Retinal pigment epithelial cell (primary cell): ENCODE data around the gene FXR1.

Experiments used
- DNase-seq: peaks from one replicate; pipeline ENCODE4 v3.0.0-alpha.2; 2010; ENCODE audit warnings: low read depth
- H3K4me3 ChIP-seq: 2 replicates; pipeline ENCODE4 v1.5.1; 2011; ENCODE audit warnings: mild to moderate bottlenecking, low read length, control low read depth, moderate library complexity
- TF ChIP-seq, protein P1 (sequence below): conservative IDR thresholded peaks from 2 replicates; pipeline ENCODE4 v1.5.1; 2011; ENCODE audit warnings: low read depth, low read length, control low read depth, inconsistent platforms

FXR1 gene

DNA sequence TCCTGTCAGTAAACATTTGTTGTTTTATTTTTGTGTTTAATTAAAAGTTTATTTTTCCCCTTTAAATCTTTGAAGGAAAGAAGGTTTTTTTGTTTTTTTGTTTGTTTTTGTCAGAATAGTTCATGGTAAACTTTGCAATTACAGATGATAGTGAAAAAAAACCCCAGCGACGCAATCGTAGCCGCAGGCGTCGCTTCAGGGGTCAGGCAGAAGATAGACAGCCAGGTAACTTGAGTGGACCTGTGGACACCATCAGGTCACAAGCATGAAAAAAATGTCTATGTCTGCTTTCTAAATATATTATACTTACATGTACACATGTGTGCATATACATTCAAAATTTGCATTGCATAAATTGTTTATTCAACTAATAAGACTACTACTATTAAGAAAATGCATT lies 58.5 kb downstream of the FXR1 start:
- no peak overlapping the region for H3K4me3 ChIP-seq
- TF ChIP-seq, protein P1, sequence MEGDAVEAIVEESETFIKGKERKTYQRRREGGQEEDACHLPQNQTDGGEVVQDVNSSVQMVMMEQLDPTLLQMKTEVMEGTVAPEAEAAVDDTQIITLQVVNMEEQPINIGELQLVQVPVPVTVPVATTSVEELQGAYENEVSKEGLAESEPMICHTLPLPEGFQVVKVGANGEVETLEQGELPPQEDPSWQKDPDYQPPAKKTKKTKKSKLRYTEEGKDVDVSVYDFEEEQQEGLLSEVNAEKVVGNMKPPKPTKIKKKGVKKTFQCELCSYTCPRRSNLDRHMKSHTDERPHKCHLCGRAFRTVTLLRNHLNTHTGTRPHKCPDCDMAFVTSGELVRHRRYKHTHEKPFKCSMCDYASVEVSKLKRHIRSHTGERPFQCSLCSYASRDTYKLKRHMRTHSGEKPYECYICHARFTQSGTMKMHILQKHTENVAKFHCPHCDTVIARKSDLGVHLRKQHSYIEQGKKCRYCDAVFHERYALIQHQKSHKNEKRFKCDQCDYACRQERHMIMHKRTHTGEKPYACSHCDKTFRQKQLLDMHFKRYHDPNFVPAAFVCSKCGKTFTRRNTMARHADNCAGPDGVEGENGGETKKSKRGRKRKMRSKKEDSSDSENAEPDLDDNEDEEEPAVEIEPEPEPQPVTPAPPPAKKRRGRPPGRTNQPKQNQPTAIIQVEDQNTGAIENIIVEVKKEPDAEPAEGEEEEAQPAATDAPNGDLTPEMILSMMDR, result no peak
- DNase-seq, result no peak

DNA sequence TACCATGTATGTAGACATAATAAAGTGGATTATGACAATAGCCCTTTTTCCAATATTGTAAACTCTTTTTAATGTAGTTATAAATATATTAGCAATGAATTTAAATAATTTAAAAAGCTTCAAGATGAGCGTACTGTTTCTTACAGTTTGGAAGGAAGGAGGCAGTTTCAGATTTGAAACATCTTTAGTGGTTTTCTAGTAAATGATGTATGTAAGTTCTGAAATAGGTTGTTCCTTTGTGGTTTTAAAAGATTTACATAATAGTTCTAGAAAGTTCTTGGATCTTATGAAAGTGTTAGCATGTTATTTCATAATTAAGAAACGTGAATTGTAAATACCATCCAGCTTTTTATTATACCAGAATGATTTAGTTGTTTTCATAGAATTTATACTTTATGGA lies 61.1 kb downstream of the FXR1 start:
- TF ChIP-seq, protein P1, result no peak
- no peak overlapping the region for H3K4me3 ChIP-seq
- no peak for DNase-seq

DNA sequence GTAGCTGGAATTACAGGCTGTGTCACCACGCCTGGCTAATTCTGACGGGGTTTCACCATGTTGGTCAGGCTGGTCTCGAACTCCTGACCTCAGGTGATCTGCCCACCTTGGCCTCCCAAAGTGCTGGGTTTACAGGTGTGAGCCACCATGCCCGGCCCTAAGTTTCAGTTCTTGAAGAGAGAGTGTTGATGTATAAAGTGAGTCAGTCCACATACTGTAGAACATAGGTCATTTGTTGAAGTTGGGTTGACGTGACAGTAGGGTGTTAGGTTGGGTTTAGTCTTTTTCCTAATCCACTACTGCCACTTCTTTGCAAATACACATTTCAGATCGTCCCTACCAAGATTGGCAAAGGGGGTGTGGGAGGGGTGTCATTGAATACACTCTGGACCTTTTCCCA lies 61.8 kb downstream of the FXR1 start:
- H3K4me3 ChIP-seq, result no peak overlapping the region
- TF ChIP-seq, protein P1, result no peak
- no peak for DNase-seq

DNA sequence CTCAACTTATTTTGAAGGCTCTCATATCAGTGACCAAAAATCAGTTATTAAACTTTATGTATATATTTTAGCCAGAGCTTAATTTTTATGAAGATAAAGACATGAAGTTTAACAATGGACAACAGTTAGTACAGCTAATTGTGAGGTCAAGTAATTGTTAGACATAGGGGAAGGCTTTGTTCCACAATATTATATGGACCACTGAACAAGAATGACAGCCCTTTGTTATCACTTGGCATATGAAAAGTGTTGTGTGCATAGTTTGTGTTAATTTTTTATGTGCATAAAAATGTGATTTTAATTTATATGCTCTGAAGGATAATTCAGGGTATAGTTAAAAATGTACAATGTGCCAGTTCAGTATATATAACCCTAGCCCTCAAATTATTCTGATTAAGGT lies 65.0 kb downstream of the FXR1 start:
- DNase-seq, result no peak
- TF ChIP-seq, protein P1, result no peak
- H3K4me3 ChIP-seq, result no peak overlapping the region

DNA sequence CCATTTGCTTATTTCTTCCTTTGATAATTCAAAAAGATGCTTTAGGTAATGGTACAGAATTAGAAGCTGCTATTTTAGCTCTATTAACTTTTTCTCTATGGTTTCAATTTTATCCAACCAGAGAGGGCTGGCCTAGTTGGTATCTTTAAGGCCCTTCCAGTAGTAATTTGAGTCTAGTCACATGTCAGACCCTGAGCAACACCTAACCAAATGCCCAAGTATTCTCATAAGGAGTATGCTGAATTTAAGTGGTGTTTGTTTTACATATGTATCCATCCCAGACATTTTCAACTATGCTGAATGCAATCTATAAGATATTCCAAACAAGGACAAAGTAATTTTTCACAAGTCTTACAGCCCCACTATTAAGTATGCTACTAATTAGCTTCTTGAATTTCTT lies 67.5 kb downstream of the FXR1 start:
- TF ChIP-seq, protein P1, result no peak
- no peak for DNase-seq
- no peak overlapping the region for H3K4me3 ChIP-seq

DNA sequence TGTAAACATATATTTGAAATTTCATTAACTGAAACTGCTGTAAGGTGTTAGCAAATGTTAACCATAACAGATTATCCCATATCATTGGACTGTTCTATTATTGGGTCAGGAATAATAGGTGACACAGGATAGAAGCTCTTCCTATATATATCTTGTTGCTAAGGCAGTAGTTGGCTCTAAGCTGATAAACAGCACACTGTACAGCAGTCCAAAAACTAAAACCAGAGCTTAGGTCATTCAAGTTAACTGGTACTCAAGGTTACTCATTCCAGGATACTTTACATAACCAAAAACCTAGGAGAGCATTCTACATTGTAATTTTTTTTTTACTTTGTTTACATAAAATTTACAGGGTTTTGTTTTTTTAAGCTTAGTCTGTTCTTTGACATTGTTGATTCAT lies 68.1 kb downstream of the FXR1 start:
- TF ChIP-seq, protein P1, result no peak
- H3K4me3 ChIP-seq, result no peak overlapping the region

DNA sequence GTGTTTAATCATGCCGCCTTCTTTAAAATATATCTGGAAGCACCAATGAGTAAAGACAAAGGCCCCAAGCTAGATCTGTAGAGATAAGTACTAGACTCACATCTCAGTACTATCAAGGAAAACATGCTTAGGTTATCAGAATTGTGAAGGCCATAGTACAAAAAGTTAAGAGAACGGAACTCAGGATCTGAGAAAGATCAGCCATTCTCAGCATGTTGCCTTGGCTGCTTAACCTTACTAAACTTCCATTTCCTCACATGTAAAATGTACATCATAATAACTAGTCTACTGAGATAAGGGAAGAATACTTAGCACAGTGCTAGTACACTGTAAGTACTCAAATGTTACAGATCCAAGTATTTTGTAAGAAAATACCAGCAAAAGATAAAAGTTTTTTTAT lies 69.4 kb downstream of the FXR1 start:
- TF ChIP-seq, protein P1, result no peak
- no peak for DNase-seq
- no peak overlapping the region for H3K4me3 ChIP-seq

More for the DNA sequence above, 68.1 kb downstream of the FXR1 start:
- DNase-seq, result no peak
